ENCODE data around the gene RHOT2.

DNA sequence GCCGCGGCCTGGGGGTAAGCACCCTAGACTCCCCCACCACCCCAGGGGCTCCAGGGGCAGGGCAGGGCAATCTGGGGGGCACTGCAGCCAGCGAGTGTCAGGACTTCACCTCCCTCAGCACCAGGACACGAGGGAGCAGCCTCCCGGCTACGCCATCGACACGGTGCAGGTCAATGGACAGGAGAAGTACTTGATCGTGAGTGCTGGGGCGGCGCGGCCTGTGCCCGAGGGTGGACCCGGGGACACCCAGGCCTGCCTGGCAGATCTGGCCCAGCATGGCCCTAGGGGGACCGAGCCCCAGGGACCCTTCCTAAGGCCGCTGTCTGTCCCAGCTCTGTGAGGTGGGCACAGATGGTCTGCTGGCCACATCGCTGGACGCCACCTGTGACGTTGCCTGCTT is 4.4 kb downstream of the RHOT2 start:
- TF ChIP-seq POLR2A (IDR thresholded peaks at IDR 0.05; ENCODE audit: control extremely low read depth in 1 of 2, low read depth in 2 of 2, low read length in 2 of 2) (no peak), POLR2AphosphoS5 (IDR thresholded peaks at IDR 0.05; ENCODE audit: low read depth, low read length) (no peak)
- TF ChIP-seq, protein P1, sequence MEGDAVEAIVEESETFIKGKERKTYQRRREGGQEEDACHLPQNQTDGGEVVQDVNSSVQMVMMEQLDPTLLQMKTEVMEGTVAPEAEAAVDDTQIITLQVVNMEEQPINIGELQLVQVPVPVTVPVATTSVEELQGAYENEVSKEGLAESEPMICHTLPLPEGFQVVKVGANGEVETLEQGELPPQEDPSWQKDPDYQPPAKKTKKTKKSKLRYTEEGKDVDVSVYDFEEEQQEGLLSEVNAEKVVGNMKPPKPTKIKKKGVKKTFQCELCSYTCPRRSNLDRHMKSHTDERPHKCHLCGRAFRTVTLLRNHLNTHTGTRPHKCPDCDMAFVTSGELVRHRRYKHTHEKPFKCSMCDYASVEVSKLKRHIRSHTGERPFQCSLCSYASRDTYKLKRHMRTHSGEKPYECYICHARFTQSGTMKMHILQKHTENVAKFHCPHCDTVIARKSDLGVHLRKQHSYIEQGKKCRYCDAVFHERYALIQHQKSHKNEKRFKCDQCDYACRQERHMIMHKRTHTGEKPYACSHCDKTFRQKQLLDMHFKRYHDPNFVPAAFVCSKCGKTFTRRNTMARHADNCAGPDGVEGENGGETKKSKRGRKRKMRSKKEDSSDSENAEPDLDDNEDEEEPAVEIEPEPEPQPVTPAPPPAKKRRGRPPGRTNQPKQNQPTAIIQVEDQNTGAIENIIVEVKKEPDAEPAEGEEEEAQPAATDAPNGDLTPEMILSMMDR (IDR thresholded peaks at IDR 0.05; ENCODE audit: control extremely low read depth in 1 of 3, insufficient read depth in 1 of 3, low read depth in 1 of 3, low read length in 3 of 3), result no peak
- TF ChIP-seq, protein P2, sequence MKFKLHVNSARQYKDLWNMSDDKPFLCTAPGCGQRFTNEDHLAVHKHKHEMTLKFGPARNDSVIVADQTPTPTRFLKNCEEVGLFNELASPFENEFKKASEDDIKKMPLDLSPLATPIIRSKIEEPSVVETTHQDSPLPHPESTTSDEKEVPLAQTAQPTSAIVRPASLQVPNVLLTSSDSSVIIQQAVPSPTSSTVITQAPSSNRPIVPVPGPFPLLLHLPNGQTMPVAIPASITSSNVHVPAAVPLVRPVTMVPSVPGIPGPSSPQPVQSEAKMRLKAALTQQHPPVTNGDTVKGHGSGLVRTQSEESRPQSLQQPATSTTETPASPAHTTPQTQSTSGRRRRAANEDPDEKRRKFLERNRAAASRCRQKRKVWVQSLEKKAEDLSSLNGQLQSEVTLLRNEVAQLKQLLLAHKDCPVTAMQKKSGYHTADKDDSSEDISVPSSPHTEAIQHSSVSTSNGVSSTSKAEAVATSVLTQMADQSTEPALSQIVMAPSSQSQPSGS (IDR thresholded peaks at IDR 0.05; ENCODE audit: low read length), result no peak

All from H1 (cell line).